IPS-NIHi11 (cell line): ENCODE measurements around the gene VSIG2.
A peak's percentile ranks its signal among the peaks of the same experiment; 100 is the strongest.

Experiments
- DNase-seq: peaks from one replicate; pipeline ENCODE4 v3.0.0; 2012; ENCODE audit warnings: mixed read lengths, low spot score

The VSIG2 gene

GRCh38 chr11:124763156-124763947 lies 11.3 kb upstream of the VSIG2 start:
- DNase-seq: peak; percentile 66

- peak; percentile 41 for DNase-seq
Observed at GRCh38 chr11:124762624-124763155, 10.6 kb upstream of the VSIG2 start.

DNA sequence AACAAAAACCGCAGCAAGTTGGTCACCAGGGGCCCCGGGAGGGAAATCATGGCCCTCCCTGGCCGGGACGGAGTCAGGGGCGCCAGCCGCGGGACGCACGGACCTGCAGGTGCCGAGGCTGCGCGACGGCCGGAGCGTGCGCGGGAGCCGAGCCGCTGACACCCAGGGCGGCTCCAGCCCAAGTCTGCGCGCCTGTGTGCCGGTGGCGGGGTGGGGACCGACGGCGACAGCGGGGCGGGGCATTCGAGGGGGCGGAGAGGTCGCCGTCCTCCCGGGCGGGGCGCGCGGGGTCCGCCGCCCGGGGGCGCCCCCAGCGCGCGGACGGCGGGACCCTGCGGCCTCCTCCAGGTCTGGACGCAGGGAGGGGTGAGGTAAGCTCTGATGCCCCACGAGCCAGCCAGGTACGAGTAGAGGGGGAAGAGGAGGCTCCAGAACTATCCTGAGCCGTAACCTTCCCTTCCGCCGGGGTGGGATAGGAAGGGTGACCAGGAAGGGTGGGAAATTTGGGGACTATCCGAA lies 10.1 kb upstream of the VSIG2 start, which contains the start of gene ESAM:
Gene ESAM (minus strand): TSS at position 186 of the 519 bp plus-strand sequence. CDS start 136 bp downstream, at position 50.
- DNase-seq: peak; percentile 63

- no peak for DNase-seq
Observed at GRCh38 chr11:124761301-124762104, 9.4 kb upstream of the VSIG2 start.

DNA sequence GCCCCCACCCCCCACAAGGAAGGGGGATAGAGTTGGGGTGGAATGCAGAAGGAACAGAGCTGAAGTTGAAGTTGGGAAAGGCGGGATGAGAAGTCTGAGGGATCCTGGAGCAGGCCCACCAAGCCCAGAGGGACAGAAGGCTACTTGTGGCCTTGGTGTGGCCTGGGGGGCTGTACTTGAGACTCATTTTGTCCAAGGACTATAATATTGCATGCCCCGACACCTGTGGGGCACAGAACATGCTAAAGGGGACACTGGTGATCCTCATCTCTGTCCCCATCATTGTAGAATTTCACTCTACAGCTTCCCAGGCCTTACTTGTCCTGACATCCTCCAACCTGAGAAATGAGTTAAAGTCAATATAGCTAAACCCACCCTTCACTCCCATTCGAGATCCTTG lies 8.8 kb upstream of the VSIG2 start:
- no peak for DNase-seq

DNA sequence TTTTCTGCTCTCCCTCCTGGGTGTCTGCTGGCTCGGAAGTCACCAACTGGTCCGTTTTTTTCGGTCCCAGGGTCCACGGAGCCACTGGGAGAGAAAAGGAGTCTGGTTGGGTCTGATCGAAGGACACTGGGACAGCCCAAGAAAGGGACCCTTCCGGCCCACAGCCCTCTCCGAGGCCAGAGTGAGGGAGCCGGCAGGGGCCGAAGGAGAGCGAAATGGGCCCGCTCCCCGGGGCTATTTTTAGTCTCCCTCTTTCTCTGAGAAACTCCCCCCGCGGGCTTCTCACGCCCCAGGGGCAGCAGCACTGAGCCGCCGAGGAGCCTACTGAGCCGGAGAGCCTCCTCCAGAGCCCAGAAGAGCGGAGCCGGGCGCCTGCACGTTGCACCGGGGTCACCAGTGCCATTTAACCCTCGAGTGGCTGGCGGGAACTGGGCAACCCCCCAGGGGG lies 8.2 kb upstream of the VSIG2 start:
- no peak for DNase-seq

- DNase-seq: no peak
Observed at GRCh38 chr11:124759266-124760204, 7.5 kb upstream of the VSIG2 start.

DNA sequence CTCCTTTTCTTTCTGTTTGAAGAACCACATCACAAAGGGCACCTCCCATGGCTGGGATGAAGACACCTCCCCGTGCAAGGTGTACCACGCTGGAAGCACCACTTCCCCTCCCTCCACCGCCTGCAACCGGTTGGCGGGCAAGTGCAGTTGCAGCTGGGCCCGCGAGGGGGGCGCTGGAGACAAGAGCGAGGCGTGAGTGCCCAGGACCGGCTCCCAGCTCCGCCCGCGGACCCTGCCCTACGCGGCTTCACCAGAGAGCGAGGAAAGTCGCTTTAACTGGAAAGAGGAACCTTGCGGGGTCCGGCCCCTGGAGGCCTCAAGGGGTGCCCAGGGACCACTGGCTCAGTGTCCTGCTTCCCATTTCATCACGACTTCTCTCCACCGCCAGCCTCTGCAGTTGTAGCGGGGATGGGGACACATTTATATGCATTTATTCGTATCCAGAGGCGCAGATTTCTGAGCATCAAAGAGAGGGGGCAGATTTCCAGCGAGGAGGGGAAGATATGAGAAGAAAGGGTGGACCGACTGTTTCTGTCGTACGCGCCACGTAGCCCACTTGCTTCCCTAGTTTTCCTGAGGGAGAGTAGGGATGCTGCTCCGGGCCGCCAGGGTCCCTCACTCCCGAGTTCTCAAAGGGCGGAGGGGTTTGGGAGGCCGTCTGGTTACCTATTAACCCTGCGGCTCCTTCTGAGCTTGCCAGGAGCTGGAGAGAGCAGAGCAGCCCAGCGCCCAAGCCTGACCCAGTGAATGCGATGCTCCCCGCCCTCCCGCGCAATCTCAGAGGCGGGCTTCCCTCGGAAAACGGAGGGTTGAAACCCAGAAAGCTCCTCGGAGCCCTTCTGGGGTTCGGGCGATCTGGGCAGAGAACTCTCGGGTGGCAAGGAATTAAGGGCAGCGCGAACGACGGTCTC lies 6.6 kb upstream of the VSIG2 start:
- DNase-seq: peak; percentile 82

DNA sequence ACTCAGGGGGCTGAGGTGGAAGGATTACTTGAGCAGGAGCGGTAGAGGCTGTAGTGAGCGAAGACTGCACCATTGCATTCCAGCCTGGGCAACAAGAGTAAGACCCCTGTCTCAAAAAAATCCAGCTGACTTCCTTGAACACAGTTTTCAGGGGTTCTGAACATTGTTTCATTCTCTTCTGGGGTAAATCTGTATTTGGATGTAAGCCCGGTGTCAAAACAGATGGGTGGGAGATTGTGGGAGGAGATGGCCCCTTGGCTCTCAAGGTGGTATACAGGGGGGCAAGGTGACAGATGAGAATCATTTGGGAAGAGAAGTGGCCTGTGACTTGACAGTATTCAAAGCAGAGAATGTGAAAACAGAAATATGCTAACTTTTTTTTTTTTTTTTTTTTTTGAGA lies 5.3 kb upstream of the VSIG2 start:
- DNase-seq: no peak

DNA sequence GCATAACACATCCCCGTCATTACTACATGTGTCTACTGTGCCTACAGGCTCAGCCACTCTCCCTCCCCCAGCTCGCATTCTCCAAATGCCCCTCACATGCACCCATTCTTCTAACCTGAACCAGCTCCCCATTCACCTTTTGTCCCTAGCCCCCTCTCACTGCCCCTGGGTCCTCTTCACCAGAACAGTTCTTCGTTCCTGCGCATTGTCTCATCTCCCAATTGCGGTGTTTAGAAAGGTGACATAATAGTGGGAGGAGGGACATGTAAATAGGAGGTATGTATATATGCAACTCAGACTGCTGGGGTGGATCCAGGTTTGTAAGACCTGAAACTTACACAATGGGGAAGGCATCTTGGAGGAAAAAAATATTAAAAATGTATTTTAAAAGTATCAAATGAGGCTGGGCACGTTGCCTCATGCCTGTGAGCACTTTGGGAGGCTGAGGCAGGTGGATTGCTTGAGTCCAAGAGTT lies 4.7 kb upstream of the VSIG2 start:
- DNase-seq: no peak

DNA sequence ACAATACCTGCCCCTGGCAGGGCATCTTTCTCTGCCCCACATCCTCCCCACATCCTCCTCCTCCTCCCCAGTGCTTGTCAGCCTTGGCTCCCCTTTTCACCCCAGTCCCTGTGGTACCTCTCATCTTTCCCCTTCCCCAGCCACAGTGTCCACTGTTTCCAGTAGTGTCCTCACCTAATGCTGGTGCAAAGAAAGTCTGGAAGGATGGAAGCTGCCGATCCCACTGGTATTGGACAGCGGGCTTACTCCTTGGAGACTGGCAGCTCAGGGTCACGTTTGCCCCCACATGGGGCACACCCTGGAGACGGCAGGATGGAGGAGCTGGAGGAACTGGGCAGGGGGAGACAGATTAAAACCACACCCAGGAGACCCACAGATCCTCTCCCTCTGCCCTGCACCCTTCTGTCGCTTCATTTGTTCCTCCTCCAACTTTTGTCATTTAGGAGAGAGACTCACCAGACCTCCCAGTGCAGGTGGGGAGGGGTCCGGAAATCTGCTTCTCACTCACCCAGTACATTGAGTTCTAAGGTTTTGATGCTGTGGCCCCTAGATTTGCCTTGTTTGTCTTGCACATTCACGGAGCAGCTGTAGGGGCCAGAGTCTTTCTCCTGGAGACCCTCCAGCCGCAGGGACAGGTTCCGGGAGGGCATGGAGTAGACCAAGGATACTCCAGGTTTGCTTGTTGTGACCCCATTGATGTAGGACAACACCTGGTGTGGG lies 4.1 kb upstream of the VSIG2 start:
- no peak for DNase-seq

DNA sequence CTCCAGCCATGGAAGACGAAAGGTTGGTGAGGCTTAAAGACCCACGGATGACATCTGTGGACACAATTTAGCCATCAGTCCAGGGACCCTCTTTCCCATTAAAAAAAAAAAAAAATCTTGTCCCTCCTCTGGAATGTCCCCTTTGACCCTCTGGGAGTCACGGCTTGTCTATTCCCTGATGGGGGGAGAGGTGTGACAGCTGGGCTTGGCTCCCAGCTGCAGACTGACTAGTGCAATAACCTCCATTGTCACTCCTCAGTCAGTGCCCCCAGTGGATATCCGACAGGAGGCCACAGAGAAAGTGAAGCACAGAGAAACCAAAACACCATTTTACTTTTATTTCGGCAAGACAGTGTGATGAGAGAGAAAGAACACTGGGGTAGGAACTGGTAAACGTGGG lies 2.7 kb upstream of the VSIG2 start:
- no peak for DNase-seq

DNA sequence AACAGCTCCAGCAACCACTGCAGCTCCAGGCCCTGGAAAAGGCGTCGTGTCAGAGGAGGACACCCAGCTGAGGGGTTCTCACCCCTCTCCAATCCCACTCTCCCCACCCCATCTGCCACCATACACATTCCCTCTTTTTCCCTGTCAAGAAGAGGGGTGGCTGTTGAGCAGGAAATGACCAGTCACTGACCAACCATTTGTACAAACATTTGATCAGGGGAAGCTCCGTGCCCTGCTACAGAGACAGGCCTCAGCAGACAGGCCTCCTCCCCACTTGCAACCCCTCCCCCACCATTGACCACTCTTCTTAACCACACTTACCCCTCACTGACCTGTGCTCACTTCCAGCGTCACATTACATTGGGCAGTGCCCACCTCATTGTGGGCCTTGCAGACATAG lies 2.3 kb upstream of the VSIG2 start:
- no peak for DNase-seq

- no peak for DNase-seq
Observed at GRCh38 chr11:124753624-124754023, 1.6 kb upstream of the VSIG2 start.

- no peak for DNase-seq
Observed at GRCh38 chr11:124753205-124753604, 1.1 kb upstream of the VSIG2 start.

DNA sequence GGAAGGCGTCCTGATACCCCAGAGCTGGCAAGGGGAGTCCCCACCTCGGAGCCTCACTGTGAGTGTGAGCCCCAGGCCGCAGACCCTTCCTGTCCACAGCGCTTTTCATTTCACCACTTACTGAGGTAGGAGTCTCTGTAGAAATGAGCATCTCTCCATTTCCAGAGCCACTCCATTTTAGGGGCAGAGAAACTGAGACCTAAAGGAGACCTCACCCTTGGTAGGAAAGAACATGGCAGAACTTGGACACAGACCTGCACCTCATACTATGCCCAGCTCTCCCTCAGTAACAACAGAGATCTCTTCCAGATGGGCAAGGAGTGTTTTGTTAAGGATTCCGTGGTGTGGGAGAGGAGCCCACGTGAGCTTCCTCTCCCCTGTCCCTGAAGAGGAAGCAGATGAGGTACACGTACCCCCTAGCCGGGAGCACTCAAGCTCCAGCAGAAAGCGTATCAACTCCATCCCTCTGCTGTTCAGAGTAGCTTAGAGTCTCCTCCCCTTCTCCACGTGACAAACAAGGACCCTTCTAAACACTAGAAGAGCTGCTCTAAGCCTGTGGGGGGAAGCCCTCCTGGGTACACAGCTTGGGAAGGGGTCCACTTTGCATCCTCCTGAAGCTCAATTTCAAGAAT lies 532 bp upstream of the VSIG2 start:
- no peak for DNase-seq

DNA sequence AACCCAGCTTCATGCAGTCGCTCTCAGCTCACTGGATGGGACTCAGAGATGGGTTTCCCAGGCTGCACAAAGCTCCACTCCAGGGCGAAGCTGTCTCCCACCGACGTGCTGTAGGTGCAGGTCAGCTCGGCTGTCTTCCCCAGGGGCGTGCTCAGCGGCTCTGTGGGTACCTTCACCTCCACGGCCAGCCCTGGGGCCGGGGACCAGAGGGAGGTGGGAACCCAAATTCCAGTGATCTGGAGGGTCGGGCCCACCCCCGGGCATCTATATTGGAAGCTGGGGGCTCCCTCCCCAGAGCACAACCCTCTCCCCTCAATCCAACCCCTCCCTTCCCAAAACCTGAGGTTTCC lies 689 bp downstream of the VSIG2 start:
- DNase-seq: no peak

DNA sequence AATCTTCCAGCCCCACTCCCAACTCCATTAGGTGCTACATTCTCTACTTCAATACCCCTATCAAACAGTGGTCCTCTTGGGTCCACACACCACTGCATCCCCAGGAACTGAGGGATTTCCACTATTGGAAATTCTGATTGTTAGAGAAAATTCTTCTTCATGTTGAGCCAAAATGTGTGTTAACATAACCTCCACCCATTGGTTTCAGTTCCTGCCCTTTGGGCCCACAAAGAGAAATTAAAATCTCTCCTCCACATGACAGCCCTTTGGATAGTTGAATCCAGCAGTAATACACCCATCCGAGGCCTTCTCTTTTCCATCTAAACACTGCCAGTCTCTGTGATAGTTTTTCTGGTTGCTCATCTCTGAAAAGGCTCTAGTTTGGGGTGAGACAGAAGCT lies 2.1 kb downstream of the VSIG2 start:
- DNase-seq: no peak
